ENCODE measurements around the gene TPST1.

- TF ChIP-seq CTCF (IDR thresholded peaks at IDR 0.05) (no peak), POLR2A (IDR thresholded peaks at IDR 0.05) (no peak)
These were observed 139.0 kb downstream of the TPST1 start for GRCh38 chr7:66344166-66344565.
